ENCODE measurements around the gene THBD.

GRCh38 chr20:23082846-23083552, 33.5 kb upstream of the THBD start:
- TF ChIP-seq POLR2A (IDR thresholded peaks at IDR 0.05; ENCODE audit: extremely low read depth, insufficient read length) (no peak), CTCF (IDR thresholded peaks at IDR 0.05; ENCODE audit: low read depth, low read length) (no peak)

Measured in NB4 (cell line).